K562 (cell line): ENCODE data around the gene CC2D1A. TPM values are rescaled to one million over a fixed set of nuclear protein-coding genes. Genes with fewer than 3 reads are reported as not detected.

ENCODE experiments used
- ELF1 ChIP-seq: fragments of 200-800 bp; sonication (Bioruptor generic); IDR thresholded peaks from 2 replicates; pipeline ENCODE4 v1.6.1; 2016; ENCODE audit warnings: missing genetic modification characterization, missing compliant biosample characterization
- EWSR1 ChIP-seq: fragments of 450-650 bp; IDR thresholded peaks from 2 replicates; pipeline ENCODE4 v1.6.1; 2018; ENCODE audit warnings: borderline replicate concordance, mild to moderate bottlenecking, low read depth, moderate library complexity; ENCODE audit not compliant: partially characterized antibody
- FOXP1 ChIP-seq: sonication (generic); formaldehyde crosslinking; IDR thresholded peaks from 2 replicates; pipeline ENCODE4 v1.8.0; 2022; ENCODE audit warnings: mild to moderate bottlenecking, missing genetic modification reagents
- GTF2F1 ChIP-seq: IDR thresholded peaks from 2 replicates; pipeline ENCODE4 v1.6.1; 2011; ENCODE audit warnings: low read depth, low read length, improper control_type of control experiment
- HDAC1 ChIP-seq, 2 experiments: fragments of 450-650 bp; IDR thresholded peaks; 2 replicates each; pipeline ENCODE4 v1.6.1; 2016 to 2017; ENCODE audit warnings: inconsistent platforms in 1 of 2, mild to moderate bottlenecking in 1 of 2, moderate library complexity in 1 of 2
- HMG20B ChIP-seq: fragments of 250-450 bp; sonication (Bioruptor Pico); IDR thresholded peaks from 2 replicates; pipeline ENCODE4 v1.5.0; 2021; ENCODE audit warnings: mild to moderate bottlenecking
- KLF13 ChIP-seq: fragments of 450-650 bp; IDR thresholded peaks from 2 replicates; pipeline ENCODE4 v1.6.1; 2016; ENCODE audit warnings: missing genetic modification characterization, low read depth, mild to moderate bottlenecking, missing compliant biosample characterization, moderate library complexity, borderline replicate concordance
- LEF1 ChIP-seq: fragments of 450-650 bp; IDR thresholded peaks from 2 replicates; pipeline ENCODE4 v1.6.1; 2016; ENCODE audit warnings: mild to moderate bottlenecking
- NR2F6 ChIP-seq: fragments of 450-650 bp; formaldehyde crosslinking; IDR thresholded peaks from 2 replicates; pipeline ENCODE4 v1.4.0; 2020; ENCODE audit warnings: mild to moderate bottlenecking
- POLR2H ChIP-seq: IDR thresholded peaks from 2 replicates; pipeline ENCODE4 v1.6.1; 2016; ENCODE audit warnings: missing genetic modification characterization, low read depth, mild to moderate bottlenecking, control low read depth, missing compliant biosample characterization, moderate library complexity
- PPARD ChIP-seq: fragments of 250-450 bp; sonication (Bioruptor Pico); IDR thresholded peaks from 2 replicates; pipeline ENCODE4 v1.8.0; 2022; ENCODE audit warnings: inconsistent platforms, mild to moderate bottlenecking, moderate library complexity
- PRPF4 ChIP-seq: fragments of 200-400 bp; formaldehyde crosslinking; IDR thresholded peaks from one replicate; pipeline ENCODE4 v1.6.1; 2017; ENCODE audit warnings: low read length, low read depth, mild to moderate bottlenecking; ENCODE audit not compliant: insufficient read depth, poor library complexity, severe bottlenecking
- RBM17 ChIP-seq: fragments of 200-400 bp; formaldehyde crosslinking; IDR thresholded peaks from 2 replicates; pipeline ENCODE4 v1.6.1; 2017; ENCODE audit warnings: low read depth, mild to moderate bottlenecking, low read length, borderline replicate concordance
- SETDB1 ChIP-seq: IDR thresholded peaks from one replicate; pipeline ENCODE4 v1.6.1; 2012; ENCODE audit warnings: low read length, control low read depth, inconsistent platforms
- SLC30A9 ChIP-seq: fragments of 250-450 bp; sonication (Bioruptor Pico); IDR thresholded peaks from 2 replicates; pipeline ENCODE4 v1.8.0; 2022; ENCODE audit warnings: mild to moderate bottlenecking, moderate library complexity
- SP1 ChIP-seq: sonication (generic); formaldehyde crosslinking; IDR thresholded peaks from 2 replicates; pipeline ENCODE4 v1.8.1; 2022; ENCODE audit warnings: mild to moderate bottlenecking, missing genetic modification reagents
- SREBF2 ChIP-seq: sonication (generic); formaldehyde crosslinking; IDR thresholded peaks from 2 replicates; pipeline ENCODE4 v1.4.0; 2020; ENCODE audit warnings: mild to moderate bottlenecking, missing genetic modification reagents
- TCF3 ChIP-seq: sonication (generic); formaldehyde crosslinking; IDR thresholded peaks from 2 replicates; pipeline ENCODE4 v1.4.0; 2020; ENCODE audit warnings: mild to moderate bottlenecking, missing genetic modification reagents
- ZNF175 ChIP-seq: fragments of 200-800 bp; sonication (Bioruptor generic); IDR thresholded peaks from 2 replicates; pipeline ENCODE4 v1.6.1; 2016; ENCODE audit warnings: low read depth, mild to moderate bottlenecking, missing genetic modification characterization, missing compliant biosample characterization
- ZZZ3 ChIP-seq: fragments of 450-650 bp; IDR thresholded peaks from 2 replicates; pipeline ENCODE4 v1.6.1; 2016; ENCODE audit warnings: antibody characterized with exemption, mild to moderate bottlenecking, moderate library complexity
- polyA plus RNA-seq, 8 experiments: library from polyadenylated mRNA; depleted of rRNA in 4 of 8; stranded (reverse) in 5 of 8; unstranded in 3 of 8; fragments of >200 nt; fragmentation: Nextera tagmentation in 2 of 8; fragmentation: Illumina TruSeq in 1 of 8; extraction: Ambion mirVana in 2 of 8; extraction: Trizol in 1 of 8; gene quantifications; 2 replicates each; pipeline versions ENCODE4 v1.2.1 to v1.2.3, GENCODE V29; 2011 to 2014; ENCODE audit warnings: inconsistent platforms in 1 of 8, missing spikeins in 1 of 8
- total RNA-seq, 7 experiments: library from RNA; depleted of rRNA in 6 of 7; stranded (reverse); fragments of >200 nt in 6 of 7; fragmentation: Illumina TruSeq in 2 of 7; extraction: Trizol in 2 of 7; gene quantifications; 2 replicates each; pipeline versions ENCODE4 v1.2.1 to v1.2.3, GENCODE V29; 2011 to 2021; ENCODE audit warnings: low replicate concordance in 1 of 7
- TF ChIP-seq, protein P1 (sequence below): fragments of 250-450 bp; sonication (Bioruptor Pico); IDR thresholded peaks from 2 replicates; pipeline ENCODE4 v1.5.0; 2021
- TF ChIP-seq, protein P2 (sequence below): IDR thresholded peaks from 3 replicates; pipeline ENCODE4 v1.6.1; 2011; ENCODE audit warnings: borderline replicate concordance, mild to moderate bottlenecking; ENCODE audit not compliant: insufficient read length, insufficient read depth
- TF ChIP-seq, protein P3 (sequence below): IDR thresholded peaks from 2 replicates; pipeline ENCODE4 v1.6.1; 2014; ENCODE audit warnings: antibody characterized with exemption
- TF ChIP-seq, protein P4 (sequence below): fragments of 250-450 bp; sonication (Bioruptor Pico); IDR thresholded peaks from 2 replicates; pipeline ENCODE4 v1.5.0; 2020; ENCODE audit warnings: mild to moderate bottlenecking, borderline replicate concordance

Gene CC2D1A
- total and polyA plus RNA-seq, 9 of the 15 experiments (the other 6 are each of a cell fraction or from before 2014, with no cell fraction given) = 0.32 to 31.0 (median 12.9) TPM

DNA sequence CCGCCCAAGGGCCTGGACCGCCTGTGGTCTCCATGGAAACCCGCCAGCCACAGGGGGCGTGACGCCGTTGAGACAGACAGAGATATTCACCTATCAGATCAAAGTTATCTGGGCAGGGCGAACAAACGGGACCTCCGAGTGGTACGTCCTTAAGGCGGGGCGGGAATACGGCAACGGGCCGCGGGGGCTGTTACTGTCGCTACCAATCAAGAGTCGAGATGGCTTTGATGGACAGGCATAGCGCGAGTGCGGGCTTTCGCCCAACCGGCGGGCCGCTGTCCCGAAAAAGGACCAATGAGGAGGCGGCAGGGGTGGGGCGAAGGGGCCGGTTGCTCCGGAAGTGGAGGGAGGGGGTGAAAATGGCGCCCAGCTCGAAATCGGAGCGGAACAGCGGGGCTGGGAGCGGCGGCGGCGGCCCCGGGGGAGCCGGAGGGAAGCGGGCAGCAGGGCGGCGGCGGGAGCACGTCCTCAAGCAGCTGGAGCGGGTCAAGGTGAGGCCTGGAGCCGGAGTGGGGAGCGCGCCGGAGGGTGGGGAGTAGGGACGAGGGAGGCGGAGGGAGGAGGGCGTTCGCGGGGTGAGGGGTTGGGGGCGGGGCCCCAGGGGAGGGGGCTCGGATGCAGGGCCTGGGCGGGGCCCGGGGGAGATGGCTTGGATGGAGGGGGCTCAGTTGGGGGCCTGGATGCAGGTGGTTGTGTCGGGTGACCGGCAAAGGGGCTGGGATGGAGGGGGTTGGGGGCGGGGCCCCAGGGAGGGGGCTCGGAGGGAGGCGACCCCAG is 46.3 kb downstream of the CC2D1A start, which contains the start of gene DCAF15 (continued):
- no peak for TF ChIP-seq RBM17
- no peak for TF ChIP-seq KLF13 (tag)
- peak; percentile 98 for TF ChIP-seq SP1
- TF ChIP-seq GTF2F1 = no peak
- TF ChIP-seq ZNF175 = no peak
- TF ChIP-seq SREBF2 (CRISPR knock-in tag) = no peak
- no peak for TF ChIP-seq LEF1
- no peak for TF ChIP-seq SLC30A9 (CRISPR knock-in tag)
- TF ChIP-seq NR2F6 (CRISPR knock-in tag) = no peak
- peak in 1 of 2 experiments; percentile 84; a peak in 2 of 4 replicates for TF ChIP-seq HDAC1 (IDR thresholded peaks at IDR 0.05)
- no peak for TF ChIP-seq PRPF4
- TF ChIP-seq, protein P1, sequence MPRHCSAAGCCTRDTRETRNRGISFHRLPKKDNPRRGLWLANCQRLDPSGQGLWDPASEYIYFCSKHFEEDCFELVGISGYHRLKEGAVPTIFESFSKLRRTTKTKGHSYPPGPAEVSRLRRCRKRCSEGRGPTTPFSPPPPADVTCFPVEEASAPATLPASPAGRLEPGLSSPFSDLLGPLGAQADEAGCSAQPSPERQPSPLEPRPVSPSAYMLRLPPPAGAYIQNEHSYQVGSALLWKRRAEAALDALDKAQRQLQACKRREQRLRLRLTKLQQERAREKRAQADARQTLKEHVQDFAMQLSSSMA (CRISPR knock-in tag) = no peak
- no peak for TF ChIP-seq PPARD (CRISPR knock-in tag)
- TF ChIP-seq FOXP1 = no peak
- no peak for TF ChIP-seq ZZZ3
- 0 out of 2 replicates have a peak, but pooled peaks have one; percentile 18 for TF ChIP-seq TCF3 (CRISPR knock-in tag)
- no peak for TF ChIP-seq HMG20B
- TF ChIP-seq EWSR1 = no peak
- TF ChIP-seq SETDB1 = no peak
- TF ChIP-seq, protein P2, sequence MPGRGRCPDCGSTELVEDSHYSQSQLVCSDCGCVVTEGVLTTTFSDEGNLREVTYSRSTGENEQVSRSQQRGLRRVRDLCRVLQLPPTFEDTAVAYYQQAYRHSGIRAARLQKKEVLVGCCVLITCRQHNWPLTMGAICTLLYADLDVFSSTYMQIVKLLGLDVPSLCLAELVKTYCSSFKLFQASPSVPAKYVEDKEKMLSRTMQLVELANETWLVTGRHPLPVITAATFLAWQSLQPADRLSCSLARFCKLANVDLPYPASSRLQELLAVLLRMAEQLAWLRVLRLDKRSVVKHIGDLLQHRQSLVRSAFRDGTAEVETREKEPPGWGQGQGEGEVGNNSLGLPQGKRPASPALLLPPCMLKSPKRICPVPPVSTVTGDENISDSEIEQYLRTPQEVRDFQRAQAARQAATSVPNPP = no peak
- peak; percentile 76 for TF ChIP-seq ELF1 (tag)
- TF ChIP-seq, protein P3, sequence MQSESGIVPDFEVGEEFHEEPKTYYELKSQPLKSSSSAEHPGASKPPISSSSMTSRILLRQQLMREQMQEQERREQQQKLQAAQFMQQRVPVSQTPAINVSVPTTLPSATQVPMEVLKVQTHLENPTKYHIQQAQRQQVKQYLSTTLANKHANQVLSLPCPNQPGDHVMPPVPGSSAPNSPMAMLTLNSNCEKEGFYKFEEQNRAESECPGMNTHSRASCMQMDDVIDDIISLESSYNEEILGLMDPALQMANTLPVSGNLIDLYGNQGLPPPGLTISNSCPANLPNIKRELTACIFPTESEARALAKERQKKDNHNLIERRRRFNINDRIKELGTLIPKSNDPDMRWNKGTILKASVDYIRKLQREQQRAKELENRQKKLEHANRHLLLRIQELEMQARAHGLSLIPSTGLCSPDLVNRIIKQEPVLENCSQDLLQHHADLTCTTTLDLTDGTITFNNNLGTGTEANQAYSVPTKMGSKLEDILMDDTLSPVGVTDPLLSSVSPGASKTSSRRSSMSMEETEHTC = no peak
- TF ChIP-seq, protein P4, sequence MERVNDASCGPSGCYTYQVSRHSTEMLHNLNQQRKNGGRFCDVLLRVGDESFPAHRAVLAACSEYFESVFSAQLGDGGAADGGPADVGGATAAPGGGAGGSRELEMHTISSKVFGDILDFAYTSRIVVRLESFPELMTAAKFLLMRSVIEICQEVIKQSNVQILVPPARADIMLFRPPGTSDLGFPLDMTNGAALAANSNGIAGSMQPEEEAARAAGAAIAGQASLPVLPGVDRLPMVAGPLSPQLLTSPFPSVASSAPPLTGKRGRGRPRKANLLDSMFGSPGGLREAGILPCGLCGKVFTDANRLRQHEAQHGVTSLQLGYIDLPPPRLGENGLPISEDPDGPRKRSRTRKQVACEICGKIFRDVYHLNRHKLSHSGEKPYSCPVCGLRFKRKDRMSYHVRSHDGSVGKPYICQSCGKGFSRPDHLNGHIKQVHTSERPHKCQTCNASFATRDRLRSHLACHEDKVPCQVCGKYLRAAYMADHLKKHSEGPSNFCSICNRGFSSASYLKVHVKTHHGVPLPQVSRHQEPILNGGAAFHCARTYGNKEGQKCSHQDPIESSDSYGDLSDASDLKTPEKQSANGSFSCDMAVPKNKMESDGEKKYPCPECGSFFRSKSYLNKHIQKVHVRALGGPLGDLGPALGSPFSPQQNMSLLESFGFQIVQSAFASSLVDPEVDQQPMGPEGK (CRISPR knock-in tag) = no peak
- TF ChIP-seq POLR2H = no peak
